MM.1S (cell line): Measurements from ENCODE around the gene ZNF808.

ENCODE experiments used
- CTCF ChIP-seq: fragments of 300-600 bp; sonication (generic); IDR thresholded peaks from 2 replicates; pipeline ENCODE4 v1.5.1; 2016; ENCODE audit warnings: antibody characterized with exemption, low read length, mixed read lengths
- EZH2 ChIP-seq: fragments of 300-600 bp; sonication (generic); optimal IDR thresholded peaks from 2 replicates; pipeline ENCODE3; 2017; ENCODE audit warnings: low read depth, mild to moderate bottlenecking, antibody characterized with exemption, low read length, mixed read lengths
- EZH2phosphoT487 ChIP-seq: fragments of 300-600 bp; sonication (generic); IDR thresholded peaks from 2 replicates; pipeline ENCODE4 v1.6.1; 2018; ENCODE audit warnings: antibody characterized with exemption, low read length

- TF ChIP-seq EZH2 (no peak), CTCF (no peak), EZH2phosphoT487 (no peak)
Measured at GRCh38 chr19:52516191-52516590, 11.3 kb upstream of the ZNF808 start.
